Sigmoid colon (tissue), 7 donors: Measurements from ENCODE around the gene LAMP1. TPM values are rescaled to one million over a fixed set of nuclear protein-coding genes. Genes with fewer than 3 reads are reported as not detected.

Experiments
- DNase-seq: peaks from one replicate; pipeline ENCODE4 v3.0.0-alpha.2; 2019
- H3K27ac ChIP-seq, 4 donors: fragments of 200-600 bp; sonication (generic); one replicate each; pipeline ENCODE4 v1.5.1; 2016 to 2019; ENCODE audit warnings: mild to moderate bottlenecking in 1 of 4
- H3K27me3 ChIP-seq, 3 donors: fragments of 200-600 bp; sonication (generic); one replicate each; pipeline ENCODE4 v1.5.1; 2019; ENCODE audit warnings: mild to moderate bottlenecking in 1 of 3
- H3K36me3 ChIP-seq, 4 donors: fragments of 200-600 bp; sonication (generic); one replicate each; pipeline ENCODE4 v1.5.1; 2016 to 2019
- H3K4me1 ChIP-seq, 4 donors: fragments of 200-600 bp; sonication (generic); one replicate each; pipeline ENCODE4 v1.5.1; 2017 to 2019
- H3K4me3 ChIP-seq, 4 donors: fragments of 200-600 bp; sonication (generic); one replicate each; pipeline ENCODE4 v1.5.1; 2017 to 2019; ENCODE audit warnings: mild to moderate bottlenecking in 2 of 4, moderate library complexity in 1 of 4
- H3K9me3 ChIP-seq, 4 donors: fragments of 200-600 bp in 3 of 4; sonication (generic) in 3 of 4; one replicate each; pipeline versions ENCODE4 v1.5.1 to v1.6.1; 2013 to 2019
- CTCF ChIP-seq, 4 experiments: fragments of 450-650 bp in 3 of 4; fragments of 200-600 bp in 1 of 4; IDR thresholded peaks; one replicate each; pipeline ENCODE4 v1.5.1; 2016 to 2019; ENCODE audit warnings: antibody characterized with exemption in 4 of 4, mild to moderate bottlenecking in 3 of 4, moderate library complexity in 2 of 4
- EP300 ChIP-seq, 4 donors: sonication (generic); formaldehyde crosslinking; IDR thresholded peaks; one replicate each; pipeline ENCODE4 v1.6.1; 2017; ENCODE audit warnings: antibody characterized with exemption in 4 of 4
- POLR2A ChIP-seq, 2 donors: fragments of 450-650 bp; IDR thresholded peaks; one replicate each; pipeline ENCODE4 v1.6.1; 2016; ENCODE audit warnings: antibody characterized with exemption in 2 of 2, mild to moderate bottlenecking in 2 of 2, moderate library complexity in 2 of 2
- POLR2AphosphoS5 ChIP-seq, 4 donors: sonication (generic); formaldehyde crosslinking; IDR thresholded peaks; one replicate each; pipeline ENCODE4 v1.6.1; 2017; ENCODE audit warnings: antibody characterized with exemption in 4 of 4
- WGBS, 2 donors: extraction: QIAGEN DNeasy Blood & Tissue Kit; methylation state at CpG; one replicate each; pipeline ENCODE4 v1.1.7; 2013; 5-methylcytosine and 5-hydroxymethylcytosine counted together
- intact Hi-C: fragments of 100-400 bp; cut with DNase I; formaldehyde crosslinking; loops from one replicate; pipeline ENCODE4 v1.15.1; 2023
- polyA plus RNA-seq, 3 donors: library from polyadenylated mRNA; stranded (reverse); fragments of 200-250 nt; gene quantifications; one replicate each; pipeline ENCODE4 v1.2.3, GENCODE V29; 2013
- total RNA-seq, 4 donors: library from RNA; depleted of rRNA; stranded (reverse); fragments of >200 nt; gene quantifications; one replicate each; pipeline ENCODE4 v1.1.0, GENCODE V29; 2016
- donor health status: healthy with polysubstance abuse.
- donor health status: Bipolar disorder and iron deficiency.
- donor health status: healthy.

LAMP1 gene
- total and polyA plus RNA-seq, 7 donors, result 20.4 to 125 (median 86.9) TPM

- Histone ChIP-seq H3K4me3 (no peak overlapping the region), H3K27ac (no peak overlapping the region), H3K4me1 (no peaks in the 10 kb centered on the region), H3K9me3 (no peaks in the 10 kb centered on the region), H3K36me3 (no peaks in the 10 kb centered on the region), H3K27me3 (no peaks in the 10 kb centered on the region)
- 94 to 96% methylated on average over 12 of the region's 12 CpGs for WGBS, 2 donors
- intact Hi-C loops, result no loop called here
- DNase-seq, result no peak
- TF ChIP-seq EP300 (IDR thresholded peaks at IDR 0.05) (no peak), CTCF (IDR thresholded peaks at IDR 0.05) (no peak), POLR2AphosphoS5 (IDR thresholded peaks at IDR 0.05) (no peak), POLR2A (IDR thresholded peaks at IDR 0.05) (no peak)
These were observed 35.6 kb downstream of the LAMP1 start for GRCh38 chr13:113332615-113333014.

GRCh38 chr13:113333076-113333475 lies 36.0 kb downstream of the LAMP1 start:
- no peak overlapping the region for H3K4me3 ChIP-seq
- H3K27ac ChIP-seq, result no peak overlapping the region
- WGBS, 2 donors, result 92 to 97% methylated on average over 14 of the region's 14 CpGs
- DNase-seq, result no peak
- H3K27me3 ChIP-seq, result no peaks in the 10 kb centered on the region
- TF ChIP-seq EP300 (IDR thresholded peaks at IDR 0.05) (no peak), POLR2A (IDR thresholded peaks at IDR 0.05) (no peak)
- no peaks in the 10 kb centered on the region for H3K4me1 ChIP-seq
- no peaks in the 10 kb centered on the region for H3K9me3 ChIP-seq
- intact Hi-C loops, result no loop called here
- no peaks in the 10 kb centered on the region for H3K36me3 ChIP-seq

- Histone ChIP-seq H3K27me3 (no peaks in the 10 kb centered on the region), H3K9me3 (no peaks in the 10 kb centered on the region), H3K36me3 (no peaks in the 10 kb centered on the region), H3K4me3 (no peak overlapping the region), H3K27ac (no peak overlapping the region), H3K4me1 (no peaks in the 10 kb centered on the region)
- TF ChIP-seq POLR2A (IDR thresholded peaks at IDR 0.05) (no peak), EP300 (IDR thresholded peaks at IDR 0.05) (no peak), POLR2AphosphoS5 (IDR thresholded peaks at IDR 0.05) (no peak), CTCF (IDR thresholded peaks at IDR 0.05) (no peak)
- intact Hi-C loops, result no loop called here
- no peak for DNase-seq
- WGBS, 2 donors, result 73 to 77% methylated on average over 17 of the region's 17 CpGs
These were observed 40.5 kb downstream of the LAMP1 start for GRCh38 chr13:113337556-113337955.

- DNase-seq, result no peak
These were observed 40.9 kb downstream of the LAMP1 start for GRCh38 chr13:113337976-113338375.

GRCh38 chr13:113338451-113338850 lies 41.4 kb downstream of the LAMP1 start:
- TF ChIP-seq POLR2AphosphoS5 (IDR thresholded peaks at IDR 0.05) (no peak), POLR2A (IDR thresholded peaks at IDR 0.05) (no peak), EP300 (IDR thresholded peaks at IDR 0.05) (no peak), CTCF (IDR thresholded peaks at IDR 0.05) (no peak)
- 95 to 96% methylated on average over 15 of the region's 15 CpGs for WGBS, 2 donors
- Histone ChIP-seq H3K27me3 (no peaks in the 10 kb centered on the region), H3K4me1 (no peaks in the 10 kb centered on the region), H3K4me3 (no peak overlapping the region), H3K36me3 (peaks cover 0 to 8% (median 3%) of the 10 kb centered on the region in 4 donors), H3K27ac (no peak overlapping the region), H3K9me3 (no peaks in the 10 kb centered on the region)
- intact Hi-C loops, result no loop called here
- DNase-seq, result no peak

More at GRCh38 chr13:113337976-113338375, 40.9 kb downstream of the LAMP1 start:
- 97 to 98% methylated on average over 20 of the region's 20 CpGs for WGBS, 2 donors
- no peaks in the 10 kb centered on the region for H3K27me3 ChIP-seq
- H3K36me3 ChIP-seq, result peaks cover 0 to 3% (median 1%) of the 10 kb centered on the region in 4 donors
- no peak for TF ChIP-seq POLR2A (IDR thresholded peaks at IDR 0.05)
- no peak for TF ChIP-seq POLR2AphosphoS5 (IDR thresholded peaks at IDR 0.05)
- TF ChIP-seq CTCF (IDR thresholded peaks at IDR 0.05), result no peak
- TF ChIP-seq EP300 (IDR thresholded peaks at IDR 0.05), result no peak
- no peak overlapping the region for H3K27ac ChIP-seq
- intact Hi-C loops, result no loop called here
- H3K4me1 ChIP-seq, result no peaks in the 10 kb centered on the region
- no peak overlapping the region for H3K4me3 ChIP-seq
- no peaks in the 10 kb centered on the region for H3K9me3 ChIP-seq
